Measurements from ENCODE around the gene KRT14. TPM values are rescaled to one million over a fixed set of nuclear protein-coding genes. Genes with fewer than 3 reads are reported as not detected.

KRT14 gene
- total RNA-seq, 5 donors from 2014 or later (not counting 1 experiment from before 2014, with no cell fraction given), result not detected

DNA sequence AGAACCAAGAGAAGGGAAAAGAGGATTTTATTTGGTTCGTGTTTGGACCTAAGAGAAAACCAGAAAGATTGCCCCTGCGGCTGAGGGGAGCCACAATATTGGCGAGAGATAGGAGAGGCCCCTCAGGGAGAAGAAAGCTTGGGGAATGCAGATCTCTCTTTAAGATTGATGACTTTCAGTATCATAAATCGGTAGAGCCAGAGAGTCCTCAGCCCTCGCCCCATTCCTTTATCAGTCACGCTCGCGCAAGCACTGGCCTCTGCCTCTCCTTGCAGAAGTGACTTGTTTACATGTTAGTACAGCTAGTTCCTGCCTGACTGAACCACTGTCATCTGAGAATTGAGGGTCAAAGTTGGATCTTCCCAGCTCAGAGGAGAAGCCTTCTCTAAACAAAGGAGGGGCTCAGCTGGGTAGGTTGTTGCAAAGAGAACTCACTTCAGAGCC, 37.1 kb downstream of the KRT14 start:
- DNase-seq, result peak in 1 of 35 experiments; percentile 9
- Histone ChIP-seq H3K27ac (ENCODE audit: low read length) (no peak overlapping the region), H3K36me3 (ENCODE audit: control insufficient read depth in 2 of 2, extremely low read depth in 1 of 2, insufficient read depth in 1 of 2, low read length in 1 of 2) (no peaks in the 10 kb centered on the region), H3K4me1 (ENCODE audit: control insufficient read depth in 1 of 2, extremely low read depth in 1 of 2, insufficient read depth in 2 of 2, low read length in 2 of 2) (peaks cover 0 to 20% of the 10 kb centered on the region in 2 experiments), H3K4me3 (ENCODE audit: control insufficient read depth in 1 of 2, extremely low read depth in 1 of 2, low read length in 1 of 2) (no peak overlapping the region), H3K9me3 (no peaks in the 10 kb centered on the region), H3K27me3 (replicated peaks in 1 of 2; ENCODE audit: control insufficient read depth in 2 of 2, extremely low read depth in 1 of 2, insufficient read depth in 2 of 2, low read length in 1 of 2) (peaks cover 0 to 42% of the 10 kb centered on the region in 2 experiments)
- no peaks in the 10 kb centered on the region for H3K36me3 Mint-ChIP-seq
- 95% methylated on average over 2 of the region's 8 CpGs for WGBS (ENCODE audit: insufficient coverage)
- ATAC-seq (replicated peaks in 1 of 4), result no peak
- H3K4me1 Mint-ChIP-seq, result peaks cover 10 to 21% (median 17%) of the 10 kb centered on the region in 3 donors
- peaks cover 4 to 15% of the 10 kb centered on the region in 2 donors for H3K27me3 Mint-ChIP-seq
- CTCF ChIA-PET, result interaction anchor here (0.6 to 3.3 kb wide), 30 partner anchors 8 to 693 kb away, joined by 3 to 34 read pairs (median 4); partner anchors contain the start of gene KRTAP1-4 (in 1 of the 2)
- H3K4me3 Mint-ChIP-seq, result peak overlapping the region in 1 of 3 donors; percentile 77
- H3K27ac Mint-ChIP-seq, result peak overlapping the region; percentile 13 to 76
- POLR2A ChIA-PET, result interaction anchor here in 1 of 2 donors (0.6 to 1.4 kb wide), 2 partner anchors 110 to 139 kb away, joined by 3 to 20 read pairs; no protein-coding TSS in a partner anchor
- peaks cover 0 to 7% (median 2%) of the 10 kb centered on the region in 3 donors for H3K9me3 Mint-ChIP-seq

DNA sequence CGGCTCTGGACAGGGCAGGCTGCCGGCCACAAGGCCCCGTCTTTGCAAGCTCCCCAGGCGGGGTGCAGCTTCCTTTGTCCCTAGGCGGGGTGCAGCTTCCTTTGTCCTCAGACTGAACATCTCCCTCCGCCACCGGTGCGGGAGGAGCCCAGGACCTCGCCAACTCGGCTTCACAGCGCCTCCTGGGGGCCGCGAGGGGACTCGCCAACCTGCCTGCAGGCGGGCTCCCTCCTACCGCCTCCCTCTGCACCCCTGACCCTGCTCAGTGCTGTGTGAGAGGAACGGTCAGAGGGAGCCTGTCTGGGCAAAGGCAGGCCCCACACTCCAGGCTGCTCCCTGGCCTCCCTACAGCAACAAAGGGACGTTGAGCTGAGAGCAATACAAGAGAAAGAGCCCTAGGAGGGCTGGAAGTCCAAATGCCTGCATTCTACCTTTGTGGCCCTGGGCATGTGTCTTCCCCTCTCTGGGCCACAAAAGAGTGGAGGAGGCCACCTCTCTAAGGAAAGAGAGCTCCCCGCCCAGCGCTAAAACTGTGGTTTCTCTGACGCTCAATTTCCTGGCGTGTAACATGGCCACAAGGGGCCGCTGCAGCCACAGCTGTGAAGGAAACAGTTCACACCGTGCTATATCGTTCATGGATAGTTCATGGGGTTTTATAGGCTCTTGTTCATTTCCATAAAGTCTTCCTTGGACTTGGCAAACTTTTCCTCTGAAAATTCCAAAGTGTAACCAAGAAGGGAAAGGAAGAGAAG, 37.7 kb downstream of the KRT14 start:
- ATAC-seq (replicated peaks in 1 of 4) (peak; percentile 87 to 91 (median 89)), DNase-seq (peak; percentile 67 to 91 (median 83))
- H3K4me3 Mint-ChIP-seq, result peak overlapping the region; percentile 34 to 77 (median 63)
- Histone ChIP-seq H3K9me3 (no peaks in the 10 kb centered on the region), H3K36me3 (ENCODE audit: control insufficient read depth in 2 of 2, extremely low read depth in 1 of 2, insufficient read depth in 1 of 2, low read length in 1 of 2) (no peaks in the 10 kb centered on the region), H3K27ac (ENCODE audit: low read length) (peak overlapping the region; percentile 51), H3K4me1 (ENCODE audit: control insufficient read depth in 1 of 2, extremely low read depth in 1 of 2, insufficient read depth in 2 of 2, low read length in 2 of 2) (peaks cover 0 to 20% of the 10 kb centered on the region in 2 experiments), H3K27me3 (replicated peaks in 1 of 2; ENCODE audit: control insufficient read depth in 2 of 2, extremely low read depth in 1 of 2, insufficient read depth in 2 of 2, low read length in 1 of 2) (peaks cover 0 to 42% of the 10 kb centered on the region in 2 experiments), H3K4me3 (ENCODE audit: control insufficient read depth in 1 of 2, extremely low read depth in 1 of 2, low read length in 1 of 2) (peak overlapping the region; percentile 26 to 39)
- ChIA-PET CTCF (interaction anchor here (0.6 to 3.3 kb wide), 34 partner anchors 8 to 730 kb away, joined by 3 to 34 read pairs (median 4); partner anchors contain the start of genes KRTAP1-4 (in 1 of the 2) and KRTAP16-1 (in 1 of the 2)), POLR2A (interaction anchor here (0.6 to 1.4 kb wide), 2 partner anchors 139 to 632 kb away, joined by 3 to 7 read pairs; no protein-coding TSS in a partner anchor)
- H3K4me1 Mint-ChIP-seq, result peaks cover 10 to 21% (median 17%) of the 10 kb centered on the region in 3 donors
- no peaks in the 10 kb centered on the region for H3K36me3 Mint-ChIP-seq
- H3K27me3 Mint-ChIP-seq, result peaks cover 4 to 11% of the 10 kb centered on the region in 2 donors
- peaks cover 0 to 7% (median 2%) of the 10 kb centered on the region in 3 donors for H3K9me3 Mint-ChIP-seq
- H3K27ac Mint-ChIP-seq, result peak overlapping the region; percentile 61 to 76
- WGBS (ENCODE audit: insufficient coverage), result 2% methylated on average over 14 of the region's 25 CpGs

DNA sequence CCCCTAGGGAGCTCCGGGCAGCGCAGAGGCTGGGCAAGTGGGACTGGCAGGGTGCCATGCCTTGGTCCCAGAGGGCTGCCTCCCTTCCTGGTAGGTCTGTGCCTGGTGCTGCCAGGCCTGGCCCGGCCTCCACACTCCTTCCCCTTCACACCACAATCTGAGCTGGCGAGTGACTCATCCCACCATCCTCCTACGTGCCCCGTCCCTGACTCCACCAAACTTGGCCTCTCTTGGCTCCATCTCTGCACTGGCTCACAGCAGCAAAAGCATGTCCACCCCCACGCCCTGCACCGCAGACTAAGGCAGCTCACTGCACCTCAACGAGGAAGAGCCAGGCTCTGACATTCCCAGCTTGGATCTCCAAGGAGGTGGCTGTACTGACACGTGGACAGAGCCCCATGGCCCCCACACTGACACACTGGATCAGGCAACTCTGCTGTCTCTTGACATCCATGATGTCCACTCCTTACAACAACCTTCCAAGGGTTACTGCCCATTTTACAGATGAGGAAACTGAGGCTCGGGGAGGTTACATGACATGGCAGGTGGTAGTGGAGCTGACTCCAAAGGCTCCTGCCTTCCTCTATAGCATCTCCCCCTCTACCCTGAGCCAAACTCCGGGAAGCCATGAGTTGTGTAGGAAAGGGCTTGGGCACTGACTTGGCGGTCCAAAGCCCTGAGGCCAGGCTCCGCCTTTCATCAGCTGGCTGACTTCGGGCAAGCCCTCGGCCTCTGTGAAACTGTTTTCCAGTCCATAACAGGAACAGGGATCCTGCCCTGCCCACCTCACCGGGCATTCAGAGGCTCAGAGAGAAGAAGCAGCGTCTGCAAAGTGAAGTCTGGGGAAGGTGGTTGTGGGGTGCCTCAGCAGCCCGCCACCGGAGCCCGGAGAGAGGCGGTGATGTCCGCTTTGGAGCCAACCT, 38.5 kb downstream of the KRT14 start:
- WGBS (ENCODE audit: insufficient coverage), result 37% methylated on average over 20 of the region's 23 CpGs
- Histone ChIP-seq H3K9me3 (no peaks in the 10 kb centered on the region), H3K4me3 (ENCODE audit: control insufficient read depth in 1 of 2, extremely low read depth in 1 of 2, low read length in 1 of 2) (peak overlapping the region; percentile 26 to 39), H3K27ac (ENCODE audit: low read length) (peak overlapping the region; percentile 51), H3K36me3 (ENCODE audit: control insufficient read depth in 2 of 2, extremely low read depth in 1 of 2, insufficient read depth in 1 of 2, low read length in 1 of 2) (no peaks in the 10 kb centered on the region), H3K27me3 (replicated peaks in 1 of 2; ENCODE audit: control insufficient read depth in 2 of 2, extremely low read depth in 1 of 2, insufficient read depth in 2 of 2, low read length in 1 of 2) (peaks cover 0 to 37% of the 10 kb centered on the region in 2 experiments), H3K4me1 (ENCODE audit: control insufficient read depth in 1 of 2, extremely low read depth in 1 of 2, insufficient read depth in 2 of 2, low read length in 2 of 2) (peaks cover 0 to 20% of the 10 kb centered on the region in 2 experiments)
- ChIA-PET CTCF (interaction anchor here (0.7 to 3.3 kb wide), 18 partner anchors 15 to 730 kb away, joined by 3 to 34 read pairs (median 5); partner anchors contain the start of gene KRTAP16-1 (in 1 of the 2)), POLR2A (interaction anchor here (0.6 to 1.4 kb wide), 2 partner anchors 140 to 631 kb away, joined by 3 to 7 read pairs; no protein-coding TSS in a partner anchor)
- peaks cover 10 to 21% (median 17%) of the 10 kb centered on the region in 3 donors for H3K4me1 Mint-ChIP-seq
- H3K27me3 Mint-ChIP-seq, result peaks cover 4 to 8% of the 10 kb centered on the region in 2 donors
- peak; percentile 11 to 30 (median 20) for ATAC-seq (replicated peaks in 1 of 4)
- H3K9me3 Mint-ChIP-seq, result peaks cover 0 to 7% (median 2%) of the 10 kb centered on the region in 3 donors
- no peaks in the 10 kb centered on the region for H3K36me3 Mint-ChIP-seq
- DNase-seq, result peak in 1 of 35 experiments; percentile 11
- H3K27ac Mint-ChIP-seq, result no peak overlapping the region
- H3K4me3 Mint-ChIP-seq, result peak overlapping the region; percentile 17 to 77 (median 34)

DNA sequence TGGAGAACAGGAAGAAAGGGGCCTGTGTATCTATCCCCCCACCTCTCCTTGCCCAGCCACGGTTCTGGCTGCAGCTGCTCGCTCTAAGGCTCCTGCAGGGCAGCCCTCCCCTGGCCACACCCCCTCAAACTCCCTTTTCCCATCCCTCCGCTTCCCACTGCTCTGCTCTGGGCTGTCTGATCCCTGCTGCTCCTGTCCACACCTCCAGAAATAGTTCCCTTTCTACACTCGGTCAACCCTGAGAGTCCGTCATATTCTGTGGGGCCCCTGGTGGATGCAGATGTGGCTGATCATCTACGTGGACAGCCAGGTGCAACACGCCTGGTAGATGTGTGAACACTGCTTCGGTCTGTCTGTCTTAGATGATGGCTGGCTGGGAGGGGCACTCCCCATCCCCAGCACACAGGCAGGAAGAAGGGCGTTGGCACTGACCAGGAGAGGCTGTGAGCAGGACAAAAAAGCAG, 39.3 kb downstream of the KRT14 start:
- no peak overlapping the region for H3K27ac Mint-ChIP-seq
- DNase-seq, result no peak
- H3K9me3 ChIP-seq, result no peaks in the 10 kb centered on the region
- no peaks in the 10 kb centered on the region for H3K36me3 Mint-ChIP-seq
- peaks cover 0 to 30% of the 10 kb centered on the region in 2 experiments for H3K27me3 ChIP-seq (replicated peaks in 1 of 2; ENCODE audit: control insufficient read depth in 2 of 2, extremely low read depth in 1 of 2, insufficient read depth in 2 of 2, low read length in 1 of 2)
- H3K9me3 Mint-ChIP-seq, result peaks cover 0 to 7% (median 2%) of the 10 kb centered on the region in 3 donors
- POLR2A ChIA-PET, result no interaction called here
- H3K4me1 Mint-ChIP-seq, result peaks cover 10 to 21% (median 17%) of the 10 kb centered on the region in 3 donors
- no peak overlapping the region for H3K4me3 ChIP-seq (ENCODE audit: control insufficient read depth in 1 of 2, extremely low read depth in 1 of 2, low read length in 1 of 2)
- WGBS (ENCODE audit: insufficient coverage), result 91% methylated on average over 4 of the region's 9 CpGs
- peaks cover 0 to 20% of the 10 kb centered on the region in 2 experiments for H3K4me1 ChIP-seq (ENCODE audit: control insufficient read depth in 1 of 2, extremely low read depth in 1 of 2, insufficient read depth in 2 of 2, low read length in 2 of 2)
- no peak overlapping the region for H3K27ac ChIP-seq (ENCODE audit: low read length)
- H3K4me3 Mint-ChIP-seq, result no peak overlapping the region
- ATAC-seq (replicated peaks in 1 of 4), result no peak
- H3K27me3 Mint-ChIP-seq, result peaks cover 2 to 3% of the 10 kb centered on the region in 2 donors
- no peaks in the 10 kb centered on the region for H3K36me3 ChIP-seq (ENCODE audit: control insufficient read depth in 2 of 2, extremely low read depth in 1 of 2, insufficient read depth in 1 of 2, low read length in 1 of 2)
- CTCF ChIA-PET, result interaction anchor here in 1 of 2 donors (3.3 kb wide), 1 partner anchor 101 kb away, joined by 34 read pairs; no protein-coding TSS in a partner anchor

DNA sequence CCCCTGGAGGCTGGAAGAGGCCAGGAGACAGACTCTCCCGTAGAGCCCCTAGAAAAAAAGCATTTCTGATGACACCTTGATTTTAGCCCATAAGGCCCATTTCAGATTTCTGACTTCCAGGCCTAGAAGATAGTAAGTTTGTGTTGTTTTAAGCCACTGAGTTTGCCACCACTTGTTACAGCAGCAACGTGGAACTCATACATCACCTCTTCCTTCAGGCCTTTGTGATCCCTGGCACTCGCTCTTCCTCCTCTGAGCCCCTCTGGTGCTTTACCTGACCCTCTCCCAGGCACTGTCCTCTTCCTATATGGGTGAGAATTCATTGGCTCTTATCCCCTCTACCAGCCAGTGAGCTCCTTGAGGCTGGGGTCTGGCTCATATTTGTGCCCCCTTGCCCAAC, 39.9 kb downstream of the KRT14 start:
- H3K36me3 Mint-ChIP-seq, result no peaks in the 10 kb centered on the region
- peaks cover 0 to 20% of the 10 kb centered on the region in 2 experiments for H3K4me1 ChIP-seq (ENCODE audit: control insufficient read depth in 1 of 2, extremely low read depth in 1 of 2, insufficient read depth in 2 of 2, low read length in 2 of 2)
- H3K27ac ChIP-seq (ENCODE audit: low read length), result no peak overlapping the region
- H3K27ac Mint-ChIP-seq, result no peak overlapping the region
- no peak overlapping the region for H3K4me3 ChIP-seq (ENCODE audit: control insufficient read depth in 1 of 2, extremely low read depth in 1 of 2, low read length in 1 of 2)
- DNase-seq (no peak), ATAC-seq (replicated peaks in 1 of 4) (no peak)
- H3K9me3 ChIP-seq, result no peaks in the 10 kb centered on the region
- H3K36me3 ChIP-seq (ENCODE audit: control insufficient read depth in 2 of 2, extremely low read depth in 1 of 2, insufficient read depth in 1 of 2, low read length in 1 of 2), result no peaks in the 10 kb centered on the region
- POLR2A ChIA-PET, result no interaction called here
- peaks cover 2 to 3% of the 10 kb centered on the region in 2 donors for H3K27me3 Mint-ChIP-seq
- H3K9me3 Mint-ChIP-seq, result peaks cover 0 to 7% (median 2%) of the 10 kb centered on the region in 3 donors
- CTCF ChIA-PET, result no interaction called here
- no peak overlapping the region for H3K4me3 Mint-ChIP-seq
- whole genome bisulfite sequencing (ENCODE audit: insufficient coverage), result no CpG with 5 or more reads among the region's 3 CpGs
- peaks cover 0 to 24% of the 10 kb centered on the region in 2 experiments for H3K27me3 ChIP-seq (replicated peaks in 1 of 2; ENCODE audit: control insufficient read depth in 2 of 2, extremely low read depth in 1 of 2, insufficient read depth in 2 of 2, low read length in 1 of 2)
- peaks cover 10 to 21% (median 17%) of the 10 kb centered on the region in 3 donors for H3K4me1 Mint-ChIP-seq

Measured in T-cell (primary cell).